Measurements from ENCODE around the gene DYNC1LI1.

DNA sequence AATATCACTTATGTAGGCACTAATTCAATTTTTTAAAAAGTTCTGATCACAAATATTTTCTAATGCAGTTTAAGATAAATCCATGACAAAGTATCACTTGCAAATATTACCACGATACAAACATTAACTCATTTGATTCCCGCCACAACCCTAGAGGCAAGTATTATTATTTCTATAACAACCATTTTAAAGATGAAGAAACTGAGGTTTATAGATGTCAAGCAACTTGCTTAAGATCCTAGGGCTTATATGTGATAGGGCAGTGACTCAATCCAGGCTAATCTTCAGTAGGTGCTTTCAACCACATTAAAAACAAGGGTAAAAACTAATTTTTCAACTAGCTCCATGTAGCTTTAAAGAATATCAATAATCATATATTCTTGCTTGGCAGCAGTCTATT lies 1.7 kb downstream of the DYNC1LI1 start:
- TF ChIP-seq, protein P1, sequence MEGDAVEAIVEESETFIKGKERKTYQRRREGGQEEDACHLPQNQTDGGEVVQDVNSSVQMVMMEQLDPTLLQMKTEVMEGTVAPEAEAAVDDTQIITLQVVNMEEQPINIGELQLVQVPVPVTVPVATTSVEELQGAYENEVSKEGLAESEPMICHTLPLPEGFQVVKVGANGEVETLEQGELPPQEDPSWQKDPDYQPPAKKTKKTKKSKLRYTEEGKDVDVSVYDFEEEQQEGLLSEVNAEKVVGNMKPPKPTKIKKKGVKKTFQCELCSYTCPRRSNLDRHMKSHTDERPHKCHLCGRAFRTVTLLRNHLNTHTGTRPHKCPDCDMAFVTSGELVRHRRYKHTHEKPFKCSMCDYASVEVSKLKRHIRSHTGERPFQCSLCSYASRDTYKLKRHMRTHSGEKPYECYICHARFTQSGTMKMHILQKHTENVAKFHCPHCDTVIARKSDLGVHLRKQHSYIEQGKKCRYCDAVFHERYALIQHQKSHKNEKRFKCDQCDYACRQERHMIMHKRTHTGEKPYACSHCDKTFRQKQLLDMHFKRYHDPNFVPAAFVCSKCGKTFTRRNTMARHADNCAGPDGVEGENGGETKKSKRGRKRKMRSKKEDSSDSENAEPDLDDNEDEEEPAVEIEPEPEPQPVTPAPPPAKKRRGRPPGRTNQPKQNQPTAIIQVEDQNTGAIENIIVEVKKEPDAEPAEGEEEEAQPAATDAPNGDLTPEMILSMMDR (IDR thresholded peaks at IDR 0.05): no peak
- no peak for TF ChIP-seq POLR2A (IDR thresholded peaks at IDR 0.05)

Measured in lower leg skin (tissue), 3 donors.